ENCODE measurements around the gene POU2F1.

DNA sequence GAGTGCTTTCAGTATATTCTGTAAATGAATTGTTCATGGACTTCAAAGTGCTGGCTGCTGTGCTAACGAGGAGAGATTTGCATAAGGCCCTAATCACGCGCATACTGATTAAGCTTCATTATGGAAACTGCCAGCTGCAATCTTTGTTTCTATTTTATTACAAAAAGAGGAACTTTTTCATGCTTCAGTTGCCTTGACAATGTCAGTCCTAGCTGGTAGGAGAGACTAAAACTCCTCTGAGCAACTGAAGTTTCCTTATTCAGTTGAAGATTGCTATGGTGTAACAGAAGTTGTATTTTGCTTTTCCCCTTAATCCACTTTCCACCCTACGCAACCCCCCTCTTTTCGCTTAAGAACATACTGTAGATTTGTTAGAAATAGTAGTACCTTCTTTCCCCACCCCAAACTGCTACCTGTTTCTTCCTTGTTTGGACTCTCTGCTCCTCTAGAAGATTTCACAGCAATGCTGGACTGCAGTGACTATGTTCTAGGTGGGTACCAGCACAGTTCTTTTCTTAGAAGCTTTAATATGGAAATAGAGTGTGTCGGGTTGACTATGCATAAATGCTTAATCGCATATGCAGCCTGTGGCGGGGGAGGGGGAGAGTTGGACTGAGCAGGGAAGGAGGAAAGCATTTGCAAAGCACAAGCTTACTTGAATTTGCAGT lies 108.3 kb downstream of the POU2F1 start:
- TF ChIP-seq CTCF (conservative IDR thresholded peaks at IDR 0.05; ENCODE audit: low read depth in 2 of 2) = no peak
- no peak for TF ChIP-seq POLR2AphosphoS5 (IDR thresholded peaks at IDR 0.05; ENCODE audit: low read depth)
